HepG2 (cell line): ENCODE data around the gene DMPK. TPM values are rescaled to one million over a fixed set of nuclear protein-coding genes. Genes with fewer than 3 reads are reported as not detected.
A peak's percentile ranks its signal among the peaks of the same experiment; 100 is the strongest.

ENCODE experiments used
- CHCHD3 ChIP-seq: sonication (generic); formaldehyde crosslinking; IDR thresholded peaks from 2 replicates; pipeline ENCODE4 v1.8.0; 2022; ENCODE audit warnings: mild to moderate bottlenecking, missing genetic modification reagents, moderate library complexity
- DR1 ChIP-seq: sonication (generic); formaldehyde crosslinking; IDR thresholded peaks from 2 replicates; pipeline ENCODE4 v1.8.0; 2021; ENCODE audit warnings: mild to moderate bottlenecking, missing genetic modification reagents, inconsistent platforms
- HIVEP1 ChIP-seq: sonication (generic); formaldehyde crosslinking; IDR thresholded peaks from 2 replicates; pipeline ENCODE4 v1.4.0; 2020; ENCODE audit warnings: mild to moderate bottlenecking, missing genetic modification reagents
- HNRNPL ChIP-seq: fragments of 200-400 bp; formaldehyde crosslinking; IDR thresholded peaks from 2 replicates; pipeline ENCODE4 v1.6.1; 2017; ENCODE audit warnings: mild to moderate bottlenecking, low read depth, low read length
- NR1H2 ChIP-seq: sonication (generic); formaldehyde crosslinking; IDR thresholded peaks from 2 replicates; pipeline ENCODE4 v1.8.1; 2022; ENCODE audit warnings: low read depth, missing genetic modification reagents, borderline replicate concordance
- POLR2AphosphoS2 ChIP-seq: IDR thresholded peaks from 2 replicates; pipeline ENCODE4 v1.6.1; 2011; ENCODE audit warnings: low read depth, low read length, improper control_type of control experiment
- RBFOX2 ChIP-seq: fragments of 200-400 bp; formaldehyde crosslinking; IDR thresholded peaks from 2 replicates; pipeline ENCODE4 v1.6.1; 2017; ENCODE audit warnings: low read depth, mild to moderate bottlenecking, low read length
- SP2 ChIP-seq: sonication (generic); formaldehyde crosslinking; IDR thresholded peaks from 2 replicates; pipeline ENCODE4 v1.5.1; 2020; ENCODE audit warnings: mild to moderate bottlenecking, missing genetic modification reagents
- ZKSCAN8 ChIP-seq: IDR thresholded peaks from 2 replicates; pipeline ENCODE4 v1.6.1; 2016; ENCODE audit warnings: borderline replicate concordance, missing genetic modification reagents, missing compliant biosample characterization
- ZNF101 ChIP-seq: sonication (generic); formaldehyde crosslinking; IDR thresholded peaks from 2 replicates; pipeline ENCODE4 v1.4.0; 2020; ENCODE audit warnings: mild to moderate bottlenecking, low read depth, missing genetic modification reagents, borderline replicate concordance
- ZNF343 ChIP-seq: sonication (generic); formaldehyde crosslinking; IDR thresholded peaks from 2 replicates; pipeline ENCODE4 v1.4.0; 2020; ENCODE audit warnings: mild to moderate bottlenecking, missing genetic modification reagents
- ZXDC ChIP-seq: sonication (generic); formaldehyde crosslinking; IDR thresholded peaks from 2 replicates; pipeline ENCODE4 v1.5.0; 2020; ENCODE audit warnings: mild to moderate bottlenecking, missing genetic modification reagents
- polyA plus RNA-seq, 8 experiments: library from polyadenylated mRNA; depleted of rRNA in 3 of 8; stranded (reverse) in 7 of 8; unstranded in 1 of 8; fragments of >200 nt; fragmentation: Illumina TruSeq in 4 of 8; extraction: Trizol in 4 of 8; gene quantifications; 2 replicates each; pipeline versions ENCODE4 v1.2.1 to v1.2.3, GENCODE V29; 2011 to 2016; ENCODE audit warnings: low read depth in 4 of 8, missing spikeins in 1 of 8, mixed read lengths in 1 of 8; ENCODE audit not compliant: insufficient read depth in 1 of 8
- total RNA-seq, 5 experiments: library from RNA; depleted of rRNA; stranded (reverse); fragments of >200 nt; fragmentation: Illumina TruSeq; extraction: Trizol; gene quantifications; 2 replicates each; pipeline ENCODE4 v1.2.3, GENCODE V29; 2016; ENCODE audit warnings: low read depth in 1 of 5

Gene DMPK
- total and polyA plus RNA-seq, 2 of the 13 experiments (the other 11 are each of a cell fraction or from before 2014, with no cell fraction given), result 5.3 to 8.8 TPM

DNA sequence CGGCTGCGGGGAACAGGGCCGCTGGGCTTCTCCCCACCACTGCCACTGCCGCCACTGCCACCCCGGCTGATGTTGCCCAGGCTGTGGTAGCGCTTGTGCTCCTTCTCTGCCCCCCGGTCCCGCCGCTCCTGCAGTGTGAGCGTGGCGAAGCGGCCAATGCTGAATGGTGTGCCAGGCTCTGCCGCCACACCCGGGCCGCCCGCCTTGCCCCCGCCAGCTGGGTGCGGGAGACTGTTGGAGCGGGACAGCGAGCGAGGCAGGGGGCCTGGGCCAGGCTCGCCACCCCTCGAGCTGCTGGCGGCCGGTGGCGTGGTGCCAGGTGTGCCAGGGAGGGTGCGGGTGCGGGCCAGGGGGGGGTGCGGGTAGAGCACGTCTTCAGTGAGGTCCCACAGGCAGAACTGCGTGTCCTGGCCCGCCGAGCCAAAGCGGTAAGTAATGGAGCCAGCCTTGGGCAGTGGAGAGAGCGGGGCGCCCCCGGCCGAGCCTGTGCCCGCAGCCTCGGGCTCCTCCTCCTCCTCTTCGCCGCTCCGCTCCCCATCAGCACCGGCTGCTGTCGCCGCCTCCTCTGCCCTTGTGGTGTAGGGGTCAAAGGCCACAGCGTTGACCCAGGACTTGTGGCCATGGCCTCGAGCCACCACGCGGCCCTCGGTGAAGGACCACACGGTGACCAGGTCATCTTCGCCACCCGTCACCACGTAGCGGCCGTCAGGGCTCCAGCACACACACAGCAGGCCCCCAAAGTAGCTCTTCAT lies 3.7 kb upstream of the DMPK start (continued):
- TF ChIP-seq NR1H2 (no peak), DR1 (CRISPR knock-in tag) (no peak), ZKSCAN8 (CRISPR knock-in tag) (no peak), SP2 (no peak), HNRNPL (peak; percentile 42; the same call in 1 of the 2 replicates), ZNF343 (CRISPR knock-in tag) (no peak), HIVEP1 (CRISPR knock-in tag) (no peak), ZXDC (CRISPR knock-in tag) (no peak), ZNF101 (CRISPR knock-in tag) (no peak), CHCHD3 (no peak), POLR2AphosphoS2 (no peak), RBFOX2 (0 out of 2 replicates have a peak, but pooled peaks have one; percentile 49)
